ENCODE data around the gene CDKN3.

The CDKN3 gene

GRCh38 chr14:54396493-54397335, at the start of gene CDKN3:
Gene CDKN3 (plus strand): TSS chr14:54397007. CDS start chr14:54397069, 62 bp downstream.
- DNase-seq (ENCODE audit: low spot score): peak; percentile 97

GRCh38 chr14:54347044-54347443, 49.8 kb upstream of the CDKN3 start:
- DNase-seq (ENCODE audit: low spot score): no peak

GRCh38 chr14:54348001-54348611, 48.7 kb upstream of the CDKN3 start:
- DNase-seq (ENCODE audit: low spot score): no peak

- DNase-seq (ENCODE audit: low spot score): no peak
Measured at GRCh38 chr14:54348923-54349620, 47.7 kb upstream of the CDKN3 start.

GRCh38 chr14:54349713-54350112, 47.1 kb upstream of the CDKN3 start:
- DNase-seq (ENCODE audit: low spot score): no peak

GRCh38 chr14:54350203-54350602, 46.6 kb upstream of the CDKN3 start:
- no peak for DNase-seq (ENCODE audit: low spot score)

- DNase-seq (ENCODE audit: low spot score): no peak
Measured at GRCh38 chr14:54353266-54353665, 43.5 kb upstream of the CDKN3 start.

GRCh38 chr14:54353694-54354093, 43.1 kb upstream of the CDKN3 start:
- no peak for DNase-seq (ENCODE audit: low spot score)

- DNase-seq (ENCODE audit: low spot score): no peak
Measured at GRCh38 chr14:54354096-54354495, 42.7 kb upstream of the CDKN3 start.

- DNase-seq (ENCODE audit: low spot score): no peak
Measured at GRCh38 chr14:54354968-54355641, 41.7 kb upstream of the CDKN3 start.

- no peak for DNase-seq (ENCODE audit: low spot score)
Measured at GRCh38 chr14:54355698-54356097, 41.1 kb upstream of the CDKN3 start.

GRCh38 chr14:54356172-54356571, 40.6 kb upstream of the CDKN3 start:
- no peak for DNase-seq (ENCODE audit: low spot score)

- DNase-seq (ENCODE audit: low spot score): no peak
Measured at GRCh38 chr14:54360667-54361066, 36.1 kb upstream of the CDKN3 start.

- no peak for DNase-seq (ENCODE audit: low spot score)
Measured at GRCh38 chr14:54362089-54362504, 34.7 kb upstream of the CDKN3 start.

- no peak for DNase-seq (ENCODE audit: low spot score)
Measured at GRCh38 chr14:54362759-54363437, 33.9 kb upstream of the CDKN3 start.

GRCh38 chr14:54364555-54365415, 32.0 kb upstream of the CDKN3 start:
- DNase-seq (ENCODE audit: low spot score): no peak

- DNase-seq (ENCODE audit: low spot score): no peak
Measured at GRCh38 chr14:54366736-54367735, 29.8 kb upstream of the CDKN3 start.

GRCh38 chr14:54368291-54368690, 28.5 kb upstream of the CDKN3 start:
- no peak for DNase-seq (ENCODE audit: low spot score)

- no peak for DNase-seq (ENCODE audit: low spot score)
Measured at GRCh38 chr14:54369343-54369742, 27.5 kb upstream of the CDKN3 start.
